Measurements from ENCODE around the gene NCAM2. TPM values are rescaled to one million over a fixed set of nuclear protein-coding genes. Genes with fewer than 3 reads are reported as not detected.

Gene NCAM2
- total RNA-seq, 2 donors from 2014 or later = 5.5 to 7.0 TPM

GRCh38 chr21:21199342-21200102 lies 201.3 kb downstream of the NCAM2 start:
- intact Hi-C loops (cut with DNase I) = no loop called here
- no peak for DNase-seq (ENCODE audit: low spot score)

DNA sequence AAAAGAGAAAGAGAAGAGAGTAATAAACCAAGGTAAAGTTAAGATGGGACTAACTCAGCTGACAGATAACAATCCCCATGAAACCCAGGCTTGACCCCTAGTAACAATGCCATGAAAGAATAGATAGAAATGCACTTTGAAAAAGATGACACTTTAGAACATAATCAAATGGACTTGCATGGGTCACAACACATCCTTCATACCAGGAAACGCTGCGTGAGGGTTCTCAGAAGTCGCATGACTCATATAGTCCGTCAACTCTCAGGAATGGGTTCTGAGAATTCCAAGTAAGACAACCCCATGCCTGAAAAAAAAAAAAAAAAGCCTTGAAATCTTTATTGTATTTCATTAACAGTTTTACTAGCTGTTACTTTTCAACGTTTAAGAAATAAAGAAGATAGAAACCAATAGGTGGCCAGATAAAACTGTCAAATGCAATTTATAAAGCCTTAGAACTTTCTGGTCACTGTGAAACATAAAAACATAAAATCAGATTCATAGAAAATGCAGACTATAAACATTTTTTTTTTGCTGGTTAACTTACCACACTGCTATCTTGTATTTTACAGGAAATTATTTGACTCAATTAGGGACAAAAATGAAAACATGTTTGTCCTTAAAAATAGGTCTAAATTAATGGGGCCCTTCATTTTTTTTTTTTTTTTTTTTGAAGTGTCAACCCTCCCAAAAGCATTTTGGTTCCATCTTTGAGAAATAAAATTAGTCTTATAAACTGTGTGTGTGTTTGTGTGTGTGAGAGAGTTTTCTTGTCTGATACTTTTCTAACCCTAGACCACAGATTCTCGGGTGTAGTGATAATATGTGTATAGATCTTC lies 202.1 kb downstream of the NCAM2 start:
- peak; percentile 82 for DNase-seq (ENCODE audit: low spot score)
- intact Hi-C loops (cut with DNase I) = no loop called here

GRCh38 chr21:21200939-21201615 lies 202.9 kb downstream of the NCAM2 start:
- intact Hi-C loops (cut with DNase I) = no loop called here
- DNase-seq (ENCODE audit: low spot score) = no peak

- intact Hi-C loops (cut with DNase I) = no loop called here
- DNase-seq (ENCODE audit: low spot score) = no peak
Observed at GRCh38 chr21:21203822-21204339, 205.7 kb downstream of the NCAM2 start.

GRCh38 chr21:21204366-21204996 lies 206.3 kb downstream of the NCAM2 start:
- DNase-seq (ENCODE audit: low spot score) = no peak
- intact Hi-C loops (cut with DNase I) = no loop called here

- no peak for DNase-seq (ENCODE audit: low spot score)
- intact Hi-C loops (cut with DNase I) = no loop called here
Observed at GRCh38 chr21:21205604-21206003, 207.4 kb downstream of the NCAM2 start.

- intact Hi-C loops (cut with DNase I) = no loop called here
- no peak for DNase-seq (ENCODE audit: low spot score)
Observed at GRCh38 chr21:21210552-21210951, 212.3 kb downstream of the NCAM2 start.

DNA sequence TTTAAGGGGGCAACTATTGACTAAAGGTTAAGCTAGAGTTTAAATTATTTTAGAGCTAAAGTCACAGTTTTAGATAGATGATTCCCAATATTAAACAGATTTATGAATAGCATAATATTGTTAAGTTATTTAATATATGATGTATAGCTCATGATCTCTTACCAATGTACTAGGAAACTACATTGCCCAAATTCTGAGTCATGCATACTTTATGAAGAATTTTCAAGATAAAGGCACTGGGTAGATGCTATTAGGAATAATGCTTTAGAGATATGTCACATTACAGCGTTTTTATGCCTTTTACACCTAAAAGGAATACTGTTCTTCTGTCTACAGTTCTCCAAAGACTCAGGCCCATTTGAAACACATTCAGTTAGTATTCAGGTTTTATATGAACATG lies 215.1 kb downstream of the NCAM2 start:
- DNase-seq (ENCODE audit: low spot score) = no peak
- intact Hi-C loops (cut with DNase I) = no loop called here

DNA sequence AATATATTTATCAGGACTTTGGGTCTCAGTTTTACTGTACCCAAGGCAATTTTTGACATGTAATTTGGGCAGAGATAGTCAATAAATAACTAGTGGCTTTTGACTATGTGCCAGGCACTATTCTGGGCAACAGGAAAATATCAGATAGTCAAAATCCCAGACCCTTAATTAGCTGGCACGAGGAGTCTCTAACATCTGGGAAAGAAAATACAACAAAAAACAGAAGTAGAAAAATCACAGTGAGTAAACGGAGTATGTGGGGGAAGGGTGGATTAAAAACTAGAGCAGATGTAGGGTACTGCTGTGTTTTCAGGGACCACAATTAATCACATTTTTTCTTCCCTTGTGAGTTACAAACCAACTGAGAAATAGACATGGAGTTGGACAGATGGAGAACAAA lies 217.8 kb downstream of the NCAM2 start:
- DNase-seq (ENCODE audit: low spot score) = no peak
- intact Hi-C loops (cut with DNase I) = no loop called here

DNA sequence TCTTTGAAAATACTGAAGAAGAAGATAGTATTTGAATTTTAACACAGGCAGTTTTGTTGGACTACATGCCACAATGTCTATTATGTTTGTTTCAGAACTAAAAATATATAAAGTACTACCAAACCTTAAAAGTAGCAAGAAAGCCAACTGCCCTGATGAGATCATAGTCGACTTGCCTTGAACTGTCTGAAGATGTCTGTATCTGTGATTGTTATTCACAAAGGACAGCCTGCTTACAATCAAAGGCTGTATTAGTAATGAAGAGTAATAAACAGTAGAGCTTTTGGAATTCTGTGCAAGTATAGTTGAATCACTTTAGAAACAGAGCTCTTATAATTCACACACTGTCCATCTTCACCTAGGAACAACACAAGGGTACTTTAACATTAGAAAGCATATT lies 228.3 kb downstream of the NCAM2 start:
- intact Hi-C loops (cut with DNase I) = no loop called here
- no peak for DNase-seq (ENCODE audit: low spot score)

GRCh38 chr21:21230672-21231071 lies 232.5 kb downstream of the NCAM2 start:
- intact Hi-C loops (cut with DNase I) = no loop called here
- DNase-seq (ENCODE audit: low spot score) = no peak

- intact Hi-C loops (cut with DNase I) = no loop called here
- no peak for DNase-seq (ENCODE audit: low spot score)
Observed at GRCh38 chr21:21231913-21232312, 233.7 kb downstream of the NCAM2 start.

DNA sequence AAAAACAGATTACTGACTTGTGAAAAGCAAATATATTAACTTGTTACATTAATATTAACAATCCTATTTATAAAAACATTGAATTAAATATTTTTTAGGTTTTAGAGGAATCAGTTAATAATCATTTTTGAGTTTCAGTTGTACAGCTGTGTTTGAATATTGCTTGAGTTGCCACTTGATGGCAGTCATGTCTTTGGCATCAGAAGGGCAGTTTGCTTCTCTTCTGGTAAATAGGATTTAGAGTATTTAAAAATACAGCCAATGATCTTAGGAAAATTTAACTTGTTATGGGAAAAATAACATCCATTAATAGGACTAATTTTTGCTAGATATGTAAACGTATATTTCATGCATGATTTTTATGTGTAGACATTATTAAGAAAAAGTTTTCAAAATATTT lies 234.1 kb downstream of the NCAM2 start:
- intact Hi-C loops (cut with DNase I) = no loop called here
- DNase-seq (ENCODE audit: low spot score) = no peak

DNA sequence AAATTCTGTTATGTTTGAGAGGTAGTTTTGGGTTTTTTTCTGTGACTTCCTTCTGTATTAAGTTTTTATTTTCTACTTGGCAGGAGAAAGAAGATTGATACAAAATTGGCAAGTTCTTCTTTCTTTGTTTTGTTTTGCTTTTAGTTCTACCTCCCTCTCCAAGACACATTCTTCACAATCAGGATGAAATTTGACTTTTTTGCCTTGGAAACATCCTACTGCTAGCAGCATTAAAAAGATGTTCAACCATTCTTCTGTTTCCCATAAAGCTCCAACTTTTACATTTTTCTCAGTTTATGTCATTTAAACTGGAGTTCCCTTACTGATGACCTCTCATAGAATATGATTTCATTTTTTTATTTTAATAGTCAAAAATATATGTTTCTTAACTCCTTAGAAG lies 234.8 kb downstream of the NCAM2 start:
- intact Hi-C loops (cut with DNase I) = no loop called here
- DNase-seq (ENCODE audit: low spot score) = no peak

GRCh38 chr21:21236996-21237395 lies 238.8 kb downstream of the NCAM2 start:
- no peak for DNase-seq (ENCODE audit: low spot score)
- intact Hi-C loops (cut with DNase I) = no loop called here

DNA sequence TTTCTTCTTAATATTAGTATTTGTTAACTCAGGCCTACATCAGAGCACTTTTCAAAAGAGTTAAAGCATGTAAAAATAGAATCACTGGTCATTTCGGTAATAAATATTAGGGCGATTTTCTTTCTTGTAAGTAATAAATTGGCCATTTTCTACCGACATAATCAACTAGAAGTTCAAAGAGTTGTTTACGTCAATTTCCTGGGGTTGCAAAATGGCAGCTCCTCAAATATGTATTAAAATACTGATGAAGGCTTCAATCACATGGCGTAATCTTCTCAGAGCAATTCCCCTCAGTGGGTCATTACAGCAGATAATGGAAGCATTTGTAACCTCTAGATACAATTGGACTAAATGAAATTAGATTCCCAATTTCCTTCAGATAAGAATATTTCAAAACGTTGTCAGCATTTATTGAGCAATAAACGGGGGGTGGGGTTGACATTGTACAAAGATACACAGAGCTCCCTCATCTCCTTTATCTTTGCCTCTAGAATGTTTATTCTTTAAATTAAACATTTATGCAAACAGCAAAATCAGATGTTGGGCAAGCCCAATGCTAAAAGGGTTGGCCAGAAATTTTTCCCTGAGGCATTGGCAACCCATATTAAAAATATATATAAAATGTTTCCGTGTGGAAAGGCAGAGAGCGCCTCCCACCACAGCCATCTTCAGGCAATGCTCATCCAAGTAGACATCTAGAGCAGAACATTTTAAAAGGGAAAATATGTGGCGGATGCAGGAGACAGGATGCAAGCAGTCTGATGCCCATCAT lies 240.6 kb downstream of the NCAM2 start:
- intact Hi-C loops (cut with DNase I) = no loop called here
- no peak for DNase-seq (ENCODE audit: low spot score)

DNA sequence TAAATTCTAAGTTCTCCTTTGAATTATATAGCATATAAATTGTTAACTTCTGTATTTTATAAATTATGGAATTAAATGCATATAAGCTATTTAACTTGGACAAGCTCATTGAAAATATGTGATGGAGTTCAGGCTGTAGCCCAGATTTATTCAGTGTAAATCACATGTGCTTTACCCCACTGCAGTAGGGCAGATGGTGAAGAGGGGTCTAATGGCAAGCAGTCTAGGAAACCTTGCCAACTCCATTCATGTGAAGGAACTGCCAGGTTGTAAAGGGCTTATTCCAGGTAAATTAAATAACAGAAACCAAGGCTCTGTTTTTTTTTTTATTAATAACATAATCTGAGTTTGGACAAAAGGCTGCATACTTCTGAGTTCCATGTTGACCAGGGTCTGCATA lies 243.2 kb downstream of the NCAM2 start:
- intact Hi-C loops (cut with DNase I) = no loop called here
- no peak for DNase-seq (ENCODE audit: low spot score)

- intact Hi-C loops (cut with DNase I) = no loop called here
- no peak for DNase-seq (ENCODE audit: low spot score)
Observed at GRCh38 chr21:21246007-21246406, 247.8 kb downstream of the NCAM2 start.

GRCh38 chr21:21247424-21247823 lies 249.2 kb downstream of the NCAM2 start:
- intact Hi-C loops (cut with DNase I) = no loop called here

More at GRCh38 chr21:21247424-21247823, 249.2 kb downstream of the NCAM2 start:
- no peak for DNase-seq (ENCODE audit: low spot score)
